B cell (primary cell): Measurements from ENCODE around the gene CTXND2.

ENCODE experiments used
- CTCF ChIP-seq: fragments of 200-600 bp; IDR thresholded peaks from one replicate; pipeline ENCODE4 v1.8.0; 2022; ENCODE audit warnings: antibody characterized with exemption, mild to moderate bottlenecking
- EZH2 ChIP-seq: IDR thresholded peaks from 2 replicates; pipeline ENCODE4 v1.6.1; 2012; ENCODE audit warnings: borderline replicate concordance, low read depth, mild to moderate bottlenecking, moderate library complexity, low read length; ENCODE audit not compliant: insufficient read depth, poor library complexity, severe bottlenecking

GRCh38 chr1:150842964-150843363 lies 44.0 kb upstream of the CTXND2 start:
- TF ChIP-seq CTCF (no peak), EZH2 (no peak)
